Neural progenitor cell (in vitro differentiated cells): Measurements from ENCODE around the gene MAGI2.

Source experiments
- CTCF ChIP-seq: fragments of 200-600 bp; sonication (generic); IDR thresholded peaks from 2 replicates; pipeline ENCODE4 v1.5.1; 2017; ENCODE audit warnings: antibody characterized with exemption, mild to moderate bottlenecking
- EZH2 ChIP-seq: fragments of 200-600 bp; sonication (generic); IDR thresholded peaks from 2 replicates; pipeline ENCODE4 v1.6.1; 2017; ENCODE audit warnings: antibody characterized with exemption, mild to moderate bottlenecking, moderate library complexity
- EZH2phosphoT487 ChIP-seq: fragments of 200-600 bp; sonication (generic); IDR thresholded peaks from 2 replicates; pipeline ENCODE4 v1.6.1; 2017; ENCODE audit warnings: antibody characterized with exemption

DNA sequence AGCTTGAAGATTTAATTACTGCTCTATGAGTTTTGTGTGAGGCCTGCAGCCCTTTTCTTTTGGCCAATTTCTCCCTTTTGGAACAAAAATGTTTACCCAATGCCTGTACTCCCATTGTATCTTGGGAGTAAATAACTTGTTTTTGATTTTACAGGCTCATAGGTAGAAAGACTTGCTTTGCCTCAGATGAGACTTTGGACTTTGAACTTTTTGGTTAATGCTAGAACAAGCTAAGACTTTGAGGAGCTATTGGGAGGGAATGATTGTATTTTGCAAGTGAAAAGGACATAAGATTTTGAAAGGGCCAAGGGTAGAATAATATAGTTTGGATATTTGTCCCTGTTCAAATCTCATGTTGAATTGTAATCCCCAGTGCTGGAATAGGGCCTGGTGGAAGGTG, 152.0 kb downstream of the MAGI2 start:
- no peak for TF ChIP-seq CTCF
- TF ChIP-seq EZH2: no peak
- TF ChIP-seq EZH2phosphoT487: no peak
